Transverse colon (tissue), 4 donors: ENCODE data around the gene PCDHA1.

Experiments used
- EP300 ChIP-seq: sonication (generic); formaldehyde crosslinking; IDR thresholded peaks from one replicate; pipeline ENCODE4 v1.6.1; 2017; ENCODE audit warnings: antibody characterized with exemption, low read depth
- POLR2A ChIP-seq: fragments of 450-650 bp; IDR thresholded peaks from one replicate; pipeline ENCODE4 v1.6.1; 2016; ENCODE audit warnings: antibody characterized with exemption, mild to moderate bottlenecking, moderate library complexity
- POLR2AphosphoS5 ChIP-seq, 3 donors: sonication (generic); formaldehyde crosslinking; IDR thresholded peaks; one replicate each; pipeline ENCODE4 v1.6.1; 2016; ENCODE audit warnings: antibody characterized with exemption in 3 of 3
- TF ChIP-seq, protein P1 (sequence below), 5 experiments: fragments of 200-600 bp in 3 of 5; fragments of 450-650 bp in 2 of 5; sonication (generic) in 3 of 5; IDR thresholded peaks; 1 replicate in 2 of 5; 2 replicates in 3 of 5; pipeline ENCODE4 v1.5.1; 2016 to 2017; ENCODE audit warnings: antibody characterized with exemption in 5 of 5, inconsistent platforms in 3 of 5, mild to moderate bottlenecking in 2 of 5, moderate library complexity in 1 of 5

GRCh38 chr5:140753561-140753960 lies 32.4 kb upstream of the PCDHA1 start:
- TF ChIP-seq, protein P1, sequence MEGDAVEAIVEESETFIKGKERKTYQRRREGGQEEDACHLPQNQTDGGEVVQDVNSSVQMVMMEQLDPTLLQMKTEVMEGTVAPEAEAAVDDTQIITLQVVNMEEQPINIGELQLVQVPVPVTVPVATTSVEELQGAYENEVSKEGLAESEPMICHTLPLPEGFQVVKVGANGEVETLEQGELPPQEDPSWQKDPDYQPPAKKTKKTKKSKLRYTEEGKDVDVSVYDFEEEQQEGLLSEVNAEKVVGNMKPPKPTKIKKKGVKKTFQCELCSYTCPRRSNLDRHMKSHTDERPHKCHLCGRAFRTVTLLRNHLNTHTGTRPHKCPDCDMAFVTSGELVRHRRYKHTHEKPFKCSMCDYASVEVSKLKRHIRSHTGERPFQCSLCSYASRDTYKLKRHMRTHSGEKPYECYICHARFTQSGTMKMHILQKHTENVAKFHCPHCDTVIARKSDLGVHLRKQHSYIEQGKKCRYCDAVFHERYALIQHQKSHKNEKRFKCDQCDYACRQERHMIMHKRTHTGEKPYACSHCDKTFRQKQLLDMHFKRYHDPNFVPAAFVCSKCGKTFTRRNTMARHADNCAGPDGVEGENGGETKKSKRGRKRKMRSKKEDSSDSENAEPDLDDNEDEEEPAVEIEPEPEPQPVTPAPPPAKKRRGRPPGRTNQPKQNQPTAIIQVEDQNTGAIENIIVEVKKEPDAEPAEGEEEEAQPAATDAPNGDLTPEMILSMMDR (IDR thresholded peaks at IDR 0.05): no peak
- no peak for TF ChIP-seq POLR2AphosphoS5 (IDR thresholded peaks at IDR 0.05)
- no peak for TF ChIP-seq POLR2A
- no peak for TF ChIP-seq EP300
